ENCODE results near the gene LUZP1. TPM values are rescaled to one million over a fixed set of nuclear protein-coding genes. Genes with fewer than 3 reads are reported as not detected.

LUZP1 gene
- total and polyA plus RNA-seq, 7 donors = 1.5 to 13.4 (median 7.4) TPM

GRCh38 chr1:23169727-23170335 lies 1.2 kb upstream of the LUZP1 start:
- no peak for TF ChIP-seq CTCF (IDR thresholded peaks at IDR 0.05)
- DNase-seq = peak; percentile 67 to 74
- Histone ChIP-seq H3K27me3 (ENCODE audit: insufficient read depth in 3 of 3, low read length in 2 of 3) (no peaks in the 10 kb centered on the region), H3K4me1 (peaks cover 11% of the 10 kb centered on the region), H3K36me3 (ENCODE audit: insufficient read depth in 1 of 2, low read depth in 1 of 2) (no peaks in the 10 kb centered on the region), H3K9me3 (no peaks in the 10 kb centered on the region), H3K4me3 (no peak overlapping the region), H3K27ac (peak overlapping the region; percentile 80)
- intact Hi-C loops (cut with DNase I) = no loop called here
- WGBS, 3 donors = 31 to 47% (median 39%) methylated on average over 5 of the region's 5 CpGs
- peak in 3 of 4 donors; percentile 46 to 57 (median 52) for ATAC-seq

GRCh38 chr1:23169195-23169575 lies 529 bp upstream of the LUZP1 start:
- no peaks in the 10 kb centered on the region for H3K9me3 ChIP-seq
- H3K4me3 ChIP-seq = peak overlapping the region; percentile 92
- ATAC-seq (no peak), DNase-seq (no peak)
- WGBS, 3 donors = 35 to 48% (median 43%) methylated on average over 14 of the region's 14 CpGs
- H3K4me1 ChIP-seq = peaks cover 11% of the 10 kb centered on the region
- H3K27me3 ChIP-seq (ENCODE audit: insufficient read depth in 3 of 3, low read length in 2 of 3) = no peaks in the 10 kb centered on the region
- peak overlapping the region; percentile 80 for H3K27ac ChIP-seq
- intact Hi-C loops (cut with DNase I) = no loop called here
- H3K36me3 ChIP-seq (ENCODE audit: insufficient read depth in 1 of 2, low read depth in 1 of 2) = no peaks in the 10 kb centered on the region
- TF ChIP-seq CTCF (IDR thresholded peaks at IDR 0.05) = no peak

GRCh38 chr1:23168079-23168444 lies 594 bp downstream of the LUZP1 start:
- Histone ChIP-seq H3K9me3 (no peaks in the 10 kb centered on the region), H3K27me3 (ENCODE audit: insufficient read depth in 3 of 3, low read length in 2 of 3) (no peaks in the 10 kb centered on the region), H3K27ac (peak overlapping the region; percentile 80), H3K36me3 (ENCODE audit: insufficient read depth in 1 of 2, low read depth in 1 of 2) (no peaks in the 10 kb centered on the region), H3K4me1 (peaks cover 11% of the 10 kb centered on the region), H3K4me3 (peak overlapping the region; percentile 92)
- ATAC-seq (peak; percentile 28 to 61 (median 48)), DNase-seq (peak; percentile 31 to 69)
- intact Hi-C loops (cut with DNase I) = no loop called here
- no peak for TF ChIP-seq CTCF (IDR thresholded peaks at IDR 0.05)
- 0 to 1% (median 0%) methylated on average over 6 to 49 of the region's 49 CpGs for WGBS, 3 donors

GRCh38 chr1:23167353-23168078 lies 1.1 kb downstream of the LUZP1 start:
- H3K36me3 ChIP-seq (ENCODE audit: insufficient read depth in 1 of 2, low read depth in 1 of 2) = no peaks in the 10 kb centered on the region
- 1 to 2% (median 1%) methylated on average over 27 to 45 of the region's 45 CpGs for WGBS, 3 donors
- peaks cover 11% of the 10 kb centered on the region for H3K4me1 ChIP-seq
- H3K27ac ChIP-seq = peak overlapping the region; percentile 80
- intact Hi-C loops (cut with DNase I) = no loop called here
- H3K9me3 ChIP-seq = no peaks in the 10 kb centered on the region
- ATAC-seq (peak; percentile 25 to 49 (median 28)), DNase-seq (peak; percentile 41 to 64)
- TF ChIP-seq CTCF (IDR thresholded peaks at IDR 0.05) = no peak
- H3K27me3 ChIP-seq (ENCODE audit: insufficient read depth in 3 of 3, low read length in 2 of 3) = no peaks in the 10 kb centered on the region
- H3K4me3 ChIP-seq = peak overlapping the region; percentile 92

All from psoas muscle (tissue), 8 donors.